ENCODE data around the gene CPLX1. TPM values are rescaled to one million over a fixed set of nuclear protein-coding genes. Genes with fewer than 3 reads are reported as not detected.

The CPLX1 gene
- total RNA-seq, 6 experiments from 2014 or later, result 0.12 to 0.32 (median 0.20) TPM; not detected in 1

DNA sequence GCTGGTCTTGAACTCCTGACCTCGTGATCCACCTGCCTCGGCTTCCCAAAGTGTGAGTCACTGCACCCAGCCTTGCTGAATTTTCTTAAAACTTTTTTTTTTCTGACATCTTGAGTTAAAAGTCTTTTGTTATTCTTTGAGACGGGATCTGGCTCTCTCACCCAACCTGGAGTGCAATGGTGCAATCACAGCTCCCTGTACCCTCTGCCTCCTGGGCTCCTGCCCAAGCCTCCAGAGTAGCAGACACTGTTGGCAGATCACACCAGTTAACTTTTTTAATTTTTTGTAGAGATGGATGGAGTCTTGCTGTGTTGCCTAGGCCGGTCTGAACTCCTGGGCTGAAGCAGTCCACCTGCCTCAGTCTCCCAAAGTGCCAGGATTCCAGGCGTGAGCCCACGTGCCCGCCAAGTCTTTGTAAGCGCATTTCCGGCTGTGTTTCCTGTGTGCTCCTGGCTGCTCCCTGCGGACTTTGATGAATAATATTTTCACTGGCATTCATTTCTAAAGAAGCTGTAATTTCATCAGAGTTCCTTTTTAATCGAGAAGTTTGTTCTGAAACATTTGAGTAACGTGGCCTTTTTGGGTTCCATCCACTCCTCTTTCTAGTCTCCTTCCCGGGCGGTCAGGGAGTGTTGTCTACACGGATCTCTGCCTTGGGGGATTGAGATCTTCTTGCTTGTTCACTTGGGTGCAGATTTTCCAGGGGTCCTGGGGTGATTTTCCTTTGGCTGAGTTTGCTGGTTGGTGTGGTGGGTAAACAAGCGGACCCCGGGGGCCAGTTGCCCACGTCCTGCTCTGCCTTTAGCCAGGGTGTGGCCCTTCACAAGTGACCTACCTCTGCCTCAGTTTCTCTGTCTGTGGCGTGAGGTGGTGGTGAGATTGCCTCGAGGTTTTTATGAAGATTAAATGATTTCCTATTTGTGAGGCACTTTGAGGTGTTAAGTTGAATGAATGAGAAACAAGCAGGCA is 75.9 kb downstream of the CPLX1 start:
- DNase-seq, result no peak
- no peak overlapping the region; the same call in 1 of the 2 replicates for H3K4me3 Mint-ChIP-seq
- peaks cover 53% of the 10 kb centered on the region for H3K9me3 Mint-ChIP-seq
- peaks cover 62% of the 10 kb centered on the region for H3K36me3 Mint-ChIP-seq (ENCODE audit: low read depth)
- H3K4me1 Mint-ChIP-seq (ENCODE audit: low read depth), result peaks cover 9% of the 10 kb centered on the region; the same call in 1 of the 2 replicates
- H3K27ac Mint-ChIP-seq, result no peak overlapping the region
- no peak for TF ChIP-seq CTCF (IDR thresholded peaks at IDR 0.05)
- peaks cover 11% of the 10 kb centered on the region for H3K27me3 Mint-ChIP-seq (ENCODE audit: insufficient read depth)

GRCh38 chr4:748461-748860 is 77.5 kb downstream of the CPLX1 start:
- Mint-ChIP-seq H3K4me1 (ENCODE audit: low read depth) (peaks cover 21% of the 10 kb centered on the region; the same call in 1 of the 2 replicates), H3K27ac (peak overlapping the region; percentile 36; the same call in 1 of the 2 replicates), H3K36me3 (ENCODE audit: low read depth) (peaks cover 61% of the 10 kb centered on the region), H3K4me3 (no peak overlapping the region), H3K9me3 (peaks cover 55% of the 10 kb centered on the region), H3K27me3 (ENCODE audit: insufficient read depth) (peaks cover 16% of the 10 kb centered on the region)
- TF ChIP-seq CTCF (IDR thresholded peaks at IDR 0.05), result no peak
- DNase-seq, result no peak

GRCh38 chr4:747546-748170 is 78.3 kb downstream of the CPLX1 start:
- peak overlapping the region; percentile 20; the same call in 1 of the 2 replicates for H3K4me3 Mint-ChIP-seq

GRCh38 chr4:744212-744841 is 81.6 kb downstream of the CPLX1 start:
- TF ChIP-seq CTCF (IDR thresholded peaks at IDR 0.05), result no peak
- peaks cover 33% of the 10 kb centered on the region for H3K36me3 Mint-ChIP-seq (ENCODE audit: low read depth)

More at GRCh38 chr4:747546-748170, 78.3 kb downstream of the CPLX1 start:
- Mint-ChIP-seq H3K27me3 (ENCODE audit: insufficient read depth) (peaks cover 16% of the 10 kb centered on the region), H3K36me3 (ENCODE audit: low read depth) (peaks cover 59% of the 10 kb centered on the region), H3K9me3 (peaks cover 52% of the 10 kb centered on the region), H3K4me1 (ENCODE audit: low read depth) (peaks cover 24% of the 10 kb centered on the region; the same call in 1 of the 2 replicates), H3K27ac (peak overlapping the region; percentile 14; the same call in 1 of the 2 replicates)
- no peak for TF ChIP-seq CTCF (IDR thresholded peaks at IDR 0.05)
- no peak for DNase-seq

More at GRCh38 chr4:744212-744841, 81.6 kb downstream of the CPLX1 start:
- Mint-ChIP-seq H3K9me3 (peaks cover 25% of the 10 kb centered on the region), H3K27ac (peak overlapping the region; percentile 64), H3K4me1 (ENCODE audit: low read depth) (peaks cover 14% of the 10 kb centered on the region; the same call in 1 of the 2 replicates), H3K4me3 (peak overlapping the region; percentile 26; the same call in 1 of the 2 replicates), H3K27me3 (ENCODE audit: insufficient read depth) (peaks cover 17% of the 10 kb centered on the region)
- no peak for DNase-seq

Data from HFFc6 (cell line).